Measurements from ENCODE around the gene DDX24. TPM values are rescaled to one million over a fixed set of nuclear protein-coding genes. Genes with fewer than 3 reads are reported as not detected.

The DDX24 gene
- total and polyA plus RNA-seq, 2 of the 8 experiments (the other 6 are each of a cell fraction or from before 2014, with no cell fraction given) = 89.0 to 201 TPM

DNA sequence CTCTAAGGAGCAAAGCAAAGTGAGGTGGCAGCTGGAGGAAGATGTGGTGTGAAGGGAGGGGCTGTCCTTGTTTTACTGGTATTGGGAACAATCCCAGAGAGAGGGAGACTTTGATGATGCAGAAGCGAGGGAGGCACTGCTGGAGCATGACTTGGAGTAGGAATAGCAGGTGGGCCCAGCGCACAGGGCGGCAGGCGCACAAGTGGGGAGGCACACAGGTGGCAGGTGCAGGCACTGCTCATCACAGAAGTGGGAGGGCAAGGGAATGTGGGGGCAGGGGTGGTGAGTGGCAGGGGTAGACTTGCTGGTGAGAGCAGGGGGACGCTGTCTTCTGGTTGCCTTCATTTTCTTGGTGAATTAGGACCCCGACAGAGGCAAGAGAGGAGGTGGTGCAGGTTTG lies 18.0 kb upstream of the DDX24 start (continued):
- TF ChIP-seq HDAC6 (IDR thresholded peaks at IDR 0.05; ENCODE audit: low read depth, low read length) (no peak), CTBP2 (IDR thresholded peaks at IDR 0.05; ENCODE audit: borderline replicate concordance, insufficient read depth, insufficient read length, low read length) (no peak), RFX5 (IDR thresholded peaks at IDR 0.05; ENCODE audit: borderline replicate concordance, low read depth, low read length) (no peak), ZNF274 (IDR thresholded peaks at IDR 0.05; ENCODE audit: borderline replicate concordance, extremely low read depth, low read length) (no peak)
